CD14-positive monocyte (primary cell): Measurements from ENCODE around the gene DRAM1. TPM values are rescaled to one million over a fixed set of nuclear protein-coding genes. Genes with fewer than 3 reads are reported as not detected.
A peak's percentile ranks its signal among the peaks of the same experiment; 100 is the strongest.

Source experiments
- DNase-seq, 3 donors: peaks; one replicate each; pipeline ENCODE4 v3.0.0-alpha.2; 2011 to 2022
- H2AFZ ChIP-seq: 2 replicates; pipeline ENCODE4 v1.6.0; 2012; ENCODE audit warnings: mild to moderate bottlenecking, low read depth, low read length, inconsistent platforms; ENCODE audit not compliant: insufficient read depth, poor library complexity, severe bottlenecking
- H3K27ac ChIP-seq, 2 donors: 1 replicate in 1 of 2; 2 replicates in 1 of 2; pipeline ENCODE4 v1.5.1; 2012 to 2013; ENCODE audit warnings: low read length in 2 of 2, control low read depth in 1 of 2, inconsistent platforms in 1 of 2, low read depth in 1 of 2, mild to moderate bottlenecking in 1 of 2
- H3K27me3 ChIP-seq, 2 donors: one replicate each; pipeline versions ENCODE4 v1.6.0 to v1.6.1; 2011 to 2013; ENCODE audit warnings: low read length in 2 of 2; ENCODE audit not compliant: control insufficient read depth in 2 of 2, insufficient read depth in 2 of 2
- H3K36me3 ChIP-seq, 2 donors: replicated peaks in 1 of 2; 1 replicate in 1 of 2; 2 replicates in 1 of 2; pipeline versions ENCODE4 v1.5.1 to v1.6.1; 2012 to 2013; ENCODE audit warnings: low read length in 2 of 2, control low read depth in 1 of 2, inconsistent platforms in 1 of 2, mild to moderate bottlenecking in 1 of 2; ENCODE audit not compliant: insufficient read depth in 2 of 2, control insufficient read depth in 1 of 2
- H3K4me1 ChIP-seq, 2 donors: 1 replicate in 1 of 2; 2 replicates in 1 of 2; pipeline versions ENCODE4 v1.5.1 to v1.6.1; 2012 to 2013; ENCODE audit warnings: low read length in 2 of 2, control low read depth in 1 of 2, inconsistent platforms in 1 of 2, mild to moderate bottlenecking in 1 of 2, moderate library complexity in 1 of 2; ENCODE audit not compliant: insufficient read depth in 2 of 2, control insufficient read depth in 1 of 2
- H3K4me2 ChIP-seq: replicated peaks from 2 replicates; pipeline ENCODE3; 2012; ENCODE audit warnings: low read length, moderate library complexity, mild to moderate bottlenecking; ENCODE audit not compliant: poor library complexity, severe bottlenecking; ENCODE audit errors: extremely low read depth
- H3K4me3 ChIP-seq, 3 experiments: fragments of 200-600 bp in 1 of 3; sonication (generic) in 1 of 3; replicated peaks in 1 of 3; 1 replicate in 2 of 3; 2 replicates in 1 of 3; pipeline ENCODE4 v1.5.1; 2011 to 2013; ENCODE audit warnings: low read length in 3 of 3, mild to moderate bottlenecking in 3 of 3, control low read depth in 2 of 3, low read depth in 2 of 3, inconsistent platforms in 1 of 3, moderate library complexity in 1 of 3
- H3K79me2 ChIP-seq: 2 replicates; pipeline ENCODE4 v1.6.0; 2012; ENCODE audit warnings: mild to moderate bottlenecking, control low read depth, inconsistent platforms, low read length, moderate library complexity; ENCODE audit not compliant: insufficient read depth
- H3K9ac ChIP-seq: 2 replicates; pipeline ENCODE4 v1.6.0; 2017; ENCODE audit warnings: low read length, mild to moderate bottlenecking; ENCODE audit not compliant: insufficient read depth, poor library complexity, severe bottlenecking
- H3K9me3 ChIP-seq, 2 donors: replicated peaks in 1 of 2; 1 replicate in 1 of 2; 2 replicates in 1 of 2; pipeline versions ENCODE4 v1.5.1 to v1.6.1; 2012 to 2013; ENCODE audit warnings: low read length in 2 of 2, control low read depth in 1 of 2; ENCODE audit not compliant: control insufficient read depth in 1 of 2, insufficient read depth in 1 of 2
- H4K20me1 ChIP-seq: 2 replicates; pipeline ENCODE4 v1.6.0; 2012; ENCODE audit warnings: mild to moderate bottlenecking, low read length, control low read depth, moderate library complexity; ENCODE audit not compliant: insufficient read depth
- H3K27ac Mint-ChIP-seq, 7 donors: one replicate each; pipeline ENCODE4 v1.8.0; 2020; ENCODE audit warnings: mild to moderate bottlenecking in 7 of 7, mixed read lengths in 7 of 7, moderate library complexity in 6 of 7, inconsistent platforms in 2 of 7
- H3K27me3 Mint-ChIP-seq, 3 donors: one replicate each; pipeline ENCODE4 v1.8.0; 2021 to 2022; ENCODE audit warnings: low read depth in 3 of 3, mild to moderate bottlenecking in 3 of 3, mixed read lengths in 3 of 3, moderate library complexity in 3 of 3, inconsistent platforms in 1 of 3
- H3K36me3 Mint-ChIP-seq, 2 donors: one replicate each; pipeline ENCODE4 v1.8.0; 2020; ENCODE audit warnings: mixed read lengths in 2 of 2, inconsistent platforms in 1 of 2, mild to moderate bottlenecking in 1 of 2
- H3K4me1 Mint-ChIP-seq: one replicate; pipeline ENCODE4 v1.8.0; 2020; ENCODE audit warnings: mild to moderate bottlenecking, mixed read lengths
- H3K4me3 Mint-ChIP-seq, 2 donors: one replicate each; pipeline ENCODE4 v1.8.0; 2020; ENCODE audit warnings: mild to moderate bottlenecking in 2 of 2, mixed read lengths in 2 of 2, moderate library complexity in 1 of 2
- H3K9me3 Mint-ChIP-seq, 7 donors: one replicate each; pipeline ENCODE4 v1.8.0; 2020 to 2022; ENCODE audit warnings: mixed read lengths in 7 of 7, mild to moderate bottlenecking in 6 of 7, moderate library complexity in 6 of 7, inconsistent platforms in 2 of 7
- WGBS: methylation state at CpG from one replicate; pipeline ENCODE4 v1.1.5; 2013; ENCODE audit warnings: missing lambda C conversion rate; ENCODE audit not compliant: insufficient coverage; 5-methylcytosine and 5-hydroxymethylcytosine counted together
- intact Hi-C, 2 donors: fragments of 100-400 bp; cut with micrococcal nuclease; formaldehyde crosslinking; loops; one replicate each; pipeline versions ENCODE4 v1.15.0 to v1.15.1; 2023
- polyA plus RNA-seq, 3 donors: library from polyadenylated mRNA; depleted of rRNA in 1 of 3; unstranded in 2 of 3; stranded (reverse) in 1 of 3; fragments of 300-500 nt in 2 of 3; fragments of >200 nt in 1 of 3; fragmentation: Illumina TruSeq in 2 of 3; gene quantifications; 1 replicate in 2 of 3; 2 replicates in 1 of 3; pipeline ENCODE4 v1.2.3, GENCODE V29; 2012 to 2021
- TF ChIP-seq, protein P1 (sequence below): fragments of 200-600 bp; IDR thresholded peaks from one replicate; pipeline ENCODE4 v1.8.0; 2022; ENCODE audit warnings: antibody characterized with exemption, mild to moderate bottlenecking

Gene DRAM1
- polyA plus RNA-seq, 3 donors: 14.0 to 49.7 (median 43.0) TPM

DNA sequence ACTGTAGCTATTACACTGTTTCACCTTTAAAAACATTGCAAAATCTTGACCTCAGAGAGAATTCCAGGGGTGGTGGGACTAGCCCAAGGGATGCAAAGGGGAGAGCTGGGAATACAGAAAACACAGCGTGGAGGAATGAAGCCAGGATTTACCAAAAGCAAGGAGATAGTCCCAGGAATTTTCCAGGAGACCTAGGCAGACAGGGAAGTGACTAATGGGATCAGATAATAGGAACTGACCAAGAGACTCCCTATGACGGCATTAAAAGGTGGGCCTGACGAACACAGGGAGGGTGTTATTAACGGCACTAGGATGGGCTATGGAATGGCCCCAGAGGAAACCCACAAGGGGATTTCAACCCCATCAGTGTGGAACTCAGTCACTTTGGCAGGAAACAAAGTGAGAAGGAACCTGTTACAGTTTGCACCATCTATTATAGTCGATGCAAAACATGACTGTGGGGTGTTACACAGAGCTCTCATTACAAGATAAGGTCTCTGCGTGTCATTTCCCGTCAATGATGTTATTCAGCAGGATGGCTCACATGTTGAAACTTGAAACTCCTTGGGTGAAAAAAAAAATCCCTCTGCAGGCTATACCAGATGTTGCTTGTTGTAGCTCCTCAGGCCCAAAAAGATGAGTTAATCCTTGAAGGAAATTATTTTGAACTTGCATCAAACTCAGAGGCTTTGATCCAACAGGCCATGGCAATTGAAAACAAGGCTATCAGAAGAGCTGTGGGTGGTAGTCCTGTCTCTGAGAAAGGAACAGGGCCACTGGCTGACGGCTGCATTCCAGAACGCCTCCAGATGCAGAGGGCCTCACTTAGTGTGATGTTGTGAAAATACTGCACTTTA, 58.7 kb downstream of the DRAM1 start:
- 61% methylated on average over 3 of the region's 9 CpGs for WGBS
- no peak overlapping the region for H3K4me3 ChIP-seq
- no peak overlapping the region for H3K27ac ChIP-seq
- H3K4me1 Mint-ChIP-seq: peaks cover 3% of the 10 kb centered on the region
- H3K27ac Mint-ChIP-seq: no peak overlapping the region
- no peaks in the 10 kb centered on the region for H4K20me1 ChIP-seq
- H2AFZ ChIP-seq: no peak overlapping the region
- peak in 1 of 3 donors; percentile 20 for DNase-seq
- H3K4me1 ChIP-seq: no peaks in the 10 kb centered on the region
- no peak overlapping the region for H3K4me2 ChIP-seq
- no peaks in the 10 kb centered on the region for H3K36me3 Mint-ChIP-seq
- no peaks in the 10 kb centered on the region for H3K27me3 ChIP-seq
- no peak overlapping the region for H3K4me3 Mint-ChIP-seq
- TF ChIP-seq, protein P1, sequence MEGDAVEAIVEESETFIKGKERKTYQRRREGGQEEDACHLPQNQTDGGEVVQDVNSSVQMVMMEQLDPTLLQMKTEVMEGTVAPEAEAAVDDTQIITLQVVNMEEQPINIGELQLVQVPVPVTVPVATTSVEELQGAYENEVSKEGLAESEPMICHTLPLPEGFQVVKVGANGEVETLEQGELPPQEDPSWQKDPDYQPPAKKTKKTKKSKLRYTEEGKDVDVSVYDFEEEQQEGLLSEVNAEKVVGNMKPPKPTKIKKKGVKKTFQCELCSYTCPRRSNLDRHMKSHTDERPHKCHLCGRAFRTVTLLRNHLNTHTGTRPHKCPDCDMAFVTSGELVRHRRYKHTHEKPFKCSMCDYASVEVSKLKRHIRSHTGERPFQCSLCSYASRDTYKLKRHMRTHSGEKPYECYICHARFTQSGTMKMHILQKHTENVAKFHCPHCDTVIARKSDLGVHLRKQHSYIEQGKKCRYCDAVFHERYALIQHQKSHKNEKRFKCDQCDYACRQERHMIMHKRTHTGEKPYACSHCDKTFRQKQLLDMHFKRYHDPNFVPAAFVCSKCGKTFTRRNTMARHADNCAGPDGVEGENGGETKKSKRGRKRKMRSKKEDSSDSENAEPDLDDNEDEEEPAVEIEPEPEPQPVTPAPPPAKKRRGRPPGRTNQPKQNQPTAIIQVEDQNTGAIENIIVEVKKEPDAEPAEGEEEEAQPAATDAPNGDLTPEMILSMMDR: no peak
- no peaks in the 10 kb centered on the region for H3K79me2 ChIP-seq
- peaks cover 0 to 3% (median 1%) of the 10 kb centered on the region in 3 donors for H3K27me3 Mint-ChIP-seq
- H3K36me3 ChIP-seq: no peaks in the 10 kb centered on the region
- H3K9me3 Mint-ChIP-seq: no peaks in the 10 kb centered on the region
- H3K9ac ChIP-seq: no peak overlapping the region
- intact Hi-C loops: no loop called here
- no peaks in the 10 kb centered on the region for H3K9me3 ChIP-seq

DNA sequence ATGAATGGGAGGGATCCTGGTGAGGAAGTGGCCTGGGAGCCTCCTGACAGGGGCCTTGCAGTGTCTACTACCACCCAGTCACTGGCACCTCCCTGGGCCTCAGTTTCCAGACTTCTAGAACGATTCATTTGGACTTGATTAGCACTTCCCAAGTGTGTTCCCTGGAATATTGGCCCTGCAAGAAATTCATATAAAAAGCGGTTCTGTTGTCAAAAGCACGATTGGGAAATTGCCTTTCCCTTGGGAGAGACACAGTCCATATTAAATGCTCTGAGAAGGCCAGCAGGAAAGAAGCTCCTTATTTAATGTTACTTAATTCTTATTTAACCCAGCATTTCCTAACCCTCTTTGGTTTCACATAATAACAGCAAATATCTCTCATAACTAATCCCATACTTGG, 61.9 kb downstream of the DRAM1 start:
- Histone ChIP-seq H3K79me2 (no peaks in the 10 kb centered on the region), H3K4me3 (no peak overlapping the region), H3K27me3 (no peaks in the 10 kb centered on the region), H3K27ac (no peak overlapping the region), H4K20me1 (no peaks in the 10 kb centered on the region), H2AFZ (no peak overlapping the region), H3K9ac (no peak overlapping the region), H3K4me2 (no peak overlapping the region), H3K9me3 (no peaks in the 10 kb centered on the region), H3K36me3 (no peaks in the 10 kb centered on the region), H3K4me1 (peaks cover 0 to 6% of the 10 kb centered on the region in 2 donors)
- Mint-ChIP-seq H3K4me3 (no peak overlapping the region), H3K9me3 (no peaks in the 10 kb centered on the region), H3K27ac (no peak overlapping the region), H3K4me1 (peaks cover 10% of the 10 kb centered on the region), H3K36me3 (no peaks in the 10 kb centered on the region), H3K27me3 (peaks cover 0 to 3% (median 3%) of the 10 kb centered on the region in 3 donors)
- no peak for DNase-seq
- TF ChIP-seq, protein P1: no peak
- intact Hi-C loops: no loop called here
- WGBS: 82% methylated on average over 1 of the region's 3 CpGs
